NCI-H69 (cell line): ENCODE results near the gene IDH3G.
A peak's percentile ranks its signal among the peaks of the same experiment; 100 is the strongest.

Source experiments
- DNase-seq: peaks from one replicate; lab custom pipeline; 2025; lab: John Stamatoyannopoulos, UW

Gene IDH3G

GRCh38 chrX:153791104-153791852, 2.9 kb downstream of the IDH3G start:
- no peak for DNase-seq

- no peak for DNase-seq
Observed at GRCh38 chrX:153789654-153790053, 4.5 kb downstream of the IDH3G start.

- DNase-seq: no peak
Observed at GRCh38 chrX:153786669-153787068, 7.5 kb downstream of the IDH3G start.

GRCh38 chrX:153784325-153784967, 9.7 kb downstream of the IDH3G start:
- no peak for DNase-seq

GRCh38 chrX:153783378-153784013, 10.7 kb downstream of the IDH3G start:
- DNase-seq: no peak

- no peak for DNase-seq
Observed at GRCh38 chrX:153782871-153783270, 11.3 kb downstream of the IDH3G start.

GRCh38 chrX:153782313-153782712, 11.9 kb downstream of the IDH3G start:
- DNase-seq: peak; percentile 91

GRCh38 chrX:153781428-153782047, 12.6 kb downstream of the IDH3G start:
- DNase-seq: peak; percentile 23

- peak; percentile 38 for DNase-seq
Observed at GRCh38 chrX:153780678-153781427, 13.3 kb downstream of the IDH3G start, which contains the start of gene SRPK3. Gene SRPK3 (plus strand): TSS chrX:153781041. CDS start chrX:153781087, 46 bp downstream.

- DNase-seq: peak; percentile 40
Observed at GRCh38 chrX:153779891-153780677, 14.1 kb downstream of the IDH3G start.

GRCh38 chrX:153778684-153779101, 15.5 kb downstream of the IDH3G start:
- peak; percentile 22 for DNase-seq

- no peak for DNase-seq
Observed at GRCh38 chrX:153778181-153778580, 16.0 kb downstream of the IDH3G start.

- no peak for DNase-seq
Observed at GRCh38 chrX:153777261-153778090, 16.7 kb downstream of the IDH3G start.

GRCh38 chrX:153776611-153777045, 17.5 kb downstream of the IDH3G start:
- peak; percentile 52 for DNase-seq

- DNase-seq: no peak
Observed at GRCh38 chrX:153776120-153776599, 18.0 kb downstream of the IDH3G start.

- DNase-seq: no peak
Observed at GRCh38 chrX:153775293-153776119, 18.7 kb downstream of the IDH3G start.

GRCh38 chrX:153774576-153775292, 19.4 kb downstream of the IDH3G start:
- DNase-seq: no peak
